CD4-positive, alpha-beta T cell treated with Interleukin-6 at 100 ng/mL for 8 hours (primary cell): ENCODE data around the gene SHE.

Source experiments
- DNase-seq: peaks from one replicate; pipeline ENCODE4 v3.0.0-alpha.2; 2020; ENCODE audit warnings: mixed read lengths, low spot score

The SHE gene

GRCh38 chr1:154446292-154446691 is 55.9 kb downstream of the SHE start:
- no peak for DNase-seq

- DNase-seq, result peak; percentile 40
Observed at GRCh38 chr1:154445040-154445472, 57.2 kb downstream of the SHE start.

- no peak for DNase-seq
Observed at GRCh38 chr1:154443274-154444013, 58.8 kb downstream of the SHE start.

- no peak for DNase-seq
Observed at GRCh38 chr1:154442006-154442740, 60.0 kb downstream of the SHE start.

GRCh38 chr1:154441241-154441888 is 60.8 kb downstream of the SHE start:
- DNase-seq, result peak; percentile 21

- no peak for DNase-seq
Observed at GRCh38 chr1:154440036-154440804, 62.0 kb downstream of the SHE start.

- no peak for DNase-seq
Observed at GRCh38 chr1:154436433-154436832, 65.8 kb downstream of the SHE start.

- no peak for DNase-seq
Observed at GRCh38 chr1:154435599-154436200, 66.5 kb downstream of the SHE start.

- no peak for DNase-seq
Observed at GRCh38 chr1:154434346-154435085, 67.7 kb downstream of the SHE start.

GRCh38 chr1:154433161-154433764 is 68.9 kb downstream of the SHE start:
- DNase-seq, result peak; percentile 19

GRCh38 chr1:154431586-154432373 is 70.4 kb downstream of the SHE start:
- no peak for DNase-seq

- no peak for DNase-seq
Observed at GRCh38 chr1:154430903-154431302, 71.3 kb downstream of the SHE start.

GRCh38 chr1:154429841-154430611 is 72.2 kb downstream of the SHE start:
- DNase-seq, result no peak
